Central memory CD4-positive, alpha-beta T cell (primary cell): ENCODE measurements around the gene BMP10.

Source experiments
- DNase-seq: peaks from one replicate; pipeline ENCODE4 v3.0.0; 2022

The BMP10 gene

GRCh38 chr2:68889021-68889420, 17.8 kb upstream of the BMP10 start:
- DNase-seq, result no peak

GRCh38 chr2:68888038-68888704, 17.0 kb upstream of the BMP10 start:
- no peak for DNase-seq

- no peak for DNase-seq
Measured at GRCh38 chr2:68885811-68886075, 14.5 kb upstream of the BMP10 start.

GRCh38 chr2:68885074-68885810, 14.0 kb upstream of the BMP10 start:
- no peak for DNase-seq

- DNase-seq, result no peak
Measured at GRCh38 chr2:68880213-68880612, 9.0 kb upstream of the BMP10 start.

- no peak for DNase-seq
Measured at GRCh38 chr2:68879296-68879695, 8.1 kb upstream of the BMP10 start.

GRCh38 chr2:68878753-68879152, 7.6 kb upstream of the BMP10 start:
- DNase-seq, result no peak

- DNase-seq, result no peak
Measured at GRCh38 chr2:68878071-68878711, 7.0 kb upstream of the BMP10 start.

- no peak for DNase-seq
Measured at GRCh38 chr2:68877079-68877772, 6.0 kb upstream of the BMP10 start.

- no peak for DNase-seq
Measured at GRCh38 chr2:68870215-68870614, 982 bp downstream of the BMP10 start.

- DNase-seq, result no peak
Measured at GRCh38 chr2:68865108-68865507, 6.1 kb downstream of the BMP10 start.

GRCh38 chr2:68863996-68864395, 7.2 kb downstream of the BMP10 start:
- DNase-seq, result no peak

- no peak for DNase-seq
Measured at GRCh38 chr2:68862889-68863288, 8.3 kb downstream of the BMP10 start.

GRCh38 chr2:68861330-68861729, 9.9 kb downstream of the BMP10 start:
- DNase-seq, result no peak

GRCh38 chr2:68860111-68860510, 11.1 kb downstream of the BMP10 start:
- DNase-seq, result no peak

- DNase-seq, result no peak
Measured at GRCh38 chr2:68857855-68858456, 13.2 kb downstream of the BMP10 start.

- no peak for DNase-seq
Measured at GRCh38 chr2:68857202-68857845, 13.9 kb downstream of the BMP10 start.

- DNase-seq, result no peak
Measured at GRCh38 chr2:68855550-68855949, 15.6 kb downstream of the BMP10 start.

- no peak for DNase-seq
Measured at GRCh38 chr2:68854476-68854875, 16.7 kb downstream of the BMP10 start.

GRCh38 chr2:68853915-68854314, 17.3 kb downstream of the BMP10 start:
- no peak for DNase-seq

- DNase-seq, result no peak
Measured at GRCh38 chr2:68853035-68853434, 18.2 kb downstream of the BMP10 start.

- DNase-seq, result no peak
Measured at GRCh38 chr2:68850524-68850923, 20.7 kb downstream of the BMP10 start.

GRCh38 chr2:68849579-68850030, 21.6 kb downstream of the BMP10 start:
- DNase-seq, result no peak
